Nephron progenitor cell (in vitro differentiated cells): ENCODE results near the gene SMIM15.

Experiments
- DNase-seq: peaks from one replicate; pipeline ENCODE4 v3.0.0; 2021
- H3K27ac Mint-ChIP-seq: 2 replicates; pipeline ENCODE4 v1.8.0; 2021; ENCODE audit warnings: mild to moderate bottlenecking, moderate library complexity, mixed read lengths
- H3K27me3 Mint-ChIP-seq: 2 replicates; pipeline ENCODE4 v1.8.0; 2021; ENCODE audit warnings: mild to moderate bottlenecking, low read depth, mixed read lengths; ENCODE audit not compliant: poor library complexity
- H3K36me3 Mint-ChIP-seq: 2 replicates; pipeline ENCODE4 v1.8.0; 2021; ENCODE audit warnings: low read depth, mixed read lengths
- H3K4me1 Mint-ChIP-seq: 2 replicates; pipeline ENCODE4 v1.8.0; 2021; ENCODE audit warnings: mixed read lengths
- H3K4me3 Mint-ChIP-seq: 2 replicates; pipeline ENCODE4 v1.8.0; 2021; ENCODE audit warnings: mild to moderate bottlenecking, moderate library complexity, mixed read lengths
- H3K9me3 Mint-ChIP-seq: 2 replicates; pipeline ENCODE4 v1.8.0; 2021; ENCODE audit warnings: mild to moderate bottlenecking, moderate library complexity, mixed read lengths
- CTCF ChIP-seq: fragments of 200-600 bp; sonication (generic); IDR thresholded peaks from 2 replicates; pipeline ENCODE4 v1.5.0; 2021; ENCODE audit warnings: antibody characterized with exemption

The SMIM15 gene

GRCh38 chr5:61180886-61181285, 18.6 kb upstream of the SMIM15 start:
- DNase-seq: no peak
- H3K27ac Mint-ChIP-seq: no peak overlapping the region
- H3K9me3 Mint-ChIP-seq: no peaks in the 10 kb centered on the region
- no peaks in the 10 kb centered on the region for H3K4me1 Mint-ChIP-seq
- no peaks in the 10 kb centered on the region for H3K36me3 Mint-ChIP-seq
- no peak overlapping the region for H3K4me3 Mint-ChIP-seq
- peaks cover 5% of the 10 kb centered on the region for H3K27me3 Mint-ChIP-seq
- no peak for TF ChIP-seq CTCF

DNA sequence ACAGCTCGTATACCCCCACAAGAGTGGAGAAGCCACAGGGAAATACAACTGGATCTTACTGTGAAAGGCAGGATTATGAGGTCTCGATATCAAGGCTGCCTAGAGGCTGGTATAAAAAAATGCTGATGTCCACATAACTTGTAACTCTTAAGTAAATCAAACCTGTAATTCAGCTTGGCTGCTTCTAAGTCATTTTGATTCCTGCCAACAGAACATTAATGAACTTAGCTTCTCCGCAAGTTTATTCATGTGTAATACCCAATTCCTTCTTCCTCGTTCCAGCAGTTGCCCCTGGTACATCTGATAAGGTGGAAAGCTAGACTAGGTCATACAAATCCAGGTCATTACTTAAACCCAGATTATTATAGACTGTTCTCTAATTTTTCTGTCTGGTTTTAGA, 16.4 kb upstream of the SMIM15 start:
- Mint-ChIP-seq H3K4me1 (no peaks in the 10 kb centered on the region), H3K27me3 (peaks cover 3% of the 10 kb centered on the region), H3K9me3 (no peaks in the 10 kb centered on the region), H3K36me3 (no peaks in the 10 kb centered on the region), H3K27ac (no peak overlapping the region), H3K4me3 (no peak overlapping the region)
- no peak for TF ChIP-seq CTCF
- no peak for DNase-seq

GRCh38 chr5:61177716-61178115, 15.4 kb upstream of the SMIM15 start:
- H3K27me3 Mint-ChIP-seq: peaks cover 3% of the 10 kb centered on the region
- no peak overlapping the region for H3K27ac Mint-ChIP-seq
- no peak for DNase-seq
- H3K4me1 Mint-ChIP-seq: no peaks in the 10 kb centered on the region
- no peak overlapping the region for H3K4me3 Mint-ChIP-seq
- no peaks in the 10 kb centered on the region for H3K36me3 Mint-ChIP-seq
- TF ChIP-seq CTCF: no peak
- H3K9me3 Mint-ChIP-seq: no peaks in the 10 kb centered on the region

- no peak overlapping the region for H3K4me3 Mint-ChIP-seq
- H3K27me3 Mint-ChIP-seq: peaks cover 3% of the 10 kb centered on the region
Measured at GRCh38 chr5:61177070-61177469, 14.8 kb upstream of the SMIM15 start.

GRCh38 chr5:61176631-61177030, 14.4 kb upstream of the SMIM15 start:
- Mint-ChIP-seq H3K4me3 (no peak overlapping the region), H3K36me3 (no peaks in the 10 kb centered on the region), H3K9me3 (no peaks in the 10 kb centered on the region), H3K27ac (no peak overlapping the region), H3K4me1 (no peaks in the 10 kb centered on the region), H3K27me3 (peaks cover 3% of the 10 kb centered on the region)
- no peak for TF ChIP-seq CTCF
- DNase-seq: no peak

More at GRCh38 chr5:61177070-61177469, 14.8 kb upstream of the SMIM15 start:
- DNase-seq: no peak
- H3K36me3 Mint-ChIP-seq: no peaks in the 10 kb centered on the region
- H3K4me1 Mint-ChIP-seq: no peaks in the 10 kb centered on the region
- no peak for TF ChIP-seq CTCF
- H3K27ac Mint-ChIP-seq: no peak overlapping the region
- no peaks in the 10 kb centered on the region for H3K9me3 Mint-ChIP-seq

DNA sequence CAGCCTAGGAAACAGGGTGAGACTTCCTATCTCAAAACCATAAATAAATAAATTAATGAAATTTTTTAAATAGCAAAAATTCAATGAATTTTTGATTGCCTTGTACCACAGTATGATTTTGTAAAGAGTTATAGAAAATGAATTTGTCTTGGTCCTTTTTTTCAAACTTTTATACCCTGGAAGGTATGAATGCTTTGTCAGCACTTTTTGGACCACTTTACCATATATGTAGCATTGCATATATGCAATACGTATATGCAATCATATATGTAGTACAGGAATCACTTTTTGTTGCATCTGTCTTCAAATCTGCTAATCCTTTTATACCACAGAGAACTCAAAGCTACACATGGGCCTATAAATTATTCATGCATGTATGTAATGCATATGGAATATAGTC, 9.2 kb upstream of the SMIM15 start:
- TF ChIP-seq CTCF: no peak

More for the DNA sequence above, 9.2 kb upstream of the SMIM15 start:
- H3K4me3 Mint-ChIP-seq: no peak overlapping the region
- no peak overlapping the region for H3K27ac Mint-ChIP-seq
- no peaks in the 10 kb centered on the region for H3K27me3 Mint-ChIP-seq
- H3K4me1 Mint-ChIP-seq: no peaks in the 10 kb centered on the region
- no peaks in the 10 kb centered on the region for H3K9me3 Mint-ChIP-seq
- peaks cover 4% of the 10 kb centered on the region for H3K36me3 Mint-ChIP-seq
- no peak for DNase-seq
